ENCODE data around the gene FCHSD2. TPM values are rescaled to one million over a fixed set of nuclear protein-coding genes. Genes with fewer than 3 reads are reported as not detected.

FCHSD2 gene
- total and polyA plus RNA-seq, 2 experiments from 2014 or later, result 9.1 to 19.8 TPM

- DNase-seq, result peak; percentile 14
- in situ Hi-C loops (cut with MboI), result no loop called here
Measured at GRCh38 chr11:72947229-72947628, 194.9 kb downstream of the FCHSD2 start.

GRCh38 chr11:72943664-72944063 is 198.5 kb downstream of the FCHSD2 start:
- TF ChIP-seq EZH2 (IDR thresholded peaks at IDR 0.05; ENCODE audit: insufficient read depth, poor library complexity, severe bottlenecking) (no peak), EZH2phosphoT487 (IDR thresholded peaks at IDR 0.05; ENCODE audit: insufficient read depth, low read depth) (no peak)
- Histone ChIP-seq H3K27me3 (replicated peaks; ENCODE audit: insufficient read depth) (no peaks in the 10 kb centered on the region), H3K9me2 (ENCODE audit: insufficient read depth) (no peaks in the 10 kb centered on the region), H3F3A (ENCODE audit: insufficient read depth) (no peaks in the 10 kb centered on the region), H3K4me3 (no peak overlapping the region), H3K9ac (no peak overlapping the region), H2AFZ (no peak overlapping the region), H3K36me3 (ENCODE audit: low read depth) (no peaks in the 10 kb centered on the region), H3K4me1 (ENCODE audit: insufficient read depth) (no peaks in the 10 kb centered on the region), H4K20me1 (ENCODE audit: insufficient read depth) (no peaks in the 10 kb centered on the region), H3K4me2 (ENCODE audit: unreplicated experiment) (no peak overlapping the region), H3K27ac (no peak overlapping the region), H3K79me2 (ENCODE audit: insufficient read depth) (no peaks in the 10 kb centered on the region), H3K9me3 (ENCODE audit: low read depth) (no peaks in the 10 kb centered on the region)
- in situ Hi-C loops (cut with MboI), result no loop called here
- DNase-seq, result no peak
- 70 to 77% methylated on average over 1 of the region's 1 CpG for WGBS, 2 experiments (ENCODE audit: low coverage in 1 of 2, low lambda C conversion rate in 2 of 2, missing lambda C conversion rate in 2 of 2)

More at GRCh38 chr11:72947229-72947628, 194.9 kb downstream of the FCHSD2 start:
- no peaks in the 10 kb centered on the region for H3F3A ChIP-seq (ENCODE audit: insufficient read depth)
- H3K27ac ChIP-seq, result no peak overlapping the region
- H3K9me2 ChIP-seq (ENCODE audit: insufficient read depth), result no peaks in the 10 kb centered on the region
- no peaks in the 10 kb centered on the region for H3K36me3 ChIP-seq (ENCODE audit: low read depth)
- H3K4me1 ChIP-seq (ENCODE audit: insufficient read depth), result no peaks in the 10 kb centered on the region
- H4K20me1 ChIP-seq (ENCODE audit: insufficient read depth), result no peaks in the 10 kb centered on the region
- H3K9ac ChIP-seq, result no peak overlapping the region
- H3K4me2 ChIP-seq (ENCODE audit: unreplicated experiment), result no peak overlapping the region
- TF ChIP-seq EZH2phosphoT487 (IDR thresholded peaks at IDR 0.05; ENCODE audit: insufficient read depth, low read depth) (no peak), EZH2 (IDR thresholded peaks at IDR 0.05; ENCODE audit: insufficient read depth, poor library complexity, severe bottlenecking) (no peak)
- H3K79me2 ChIP-seq (ENCODE audit: insufficient read depth), result no peaks in the 10 kb centered on the region
- H3K4me3 ChIP-seq, result no peak overlapping the region
- H3K9me3 ChIP-seq (ENCODE audit: low read depth), result no peaks in the 10 kb centered on the region
- no peak overlapping the region for H2AFZ ChIP-seq
- H3K27me3 ChIP-seq (replicated peaks; ENCODE audit: insufficient read depth), result no peaks in the 10 kb centered on the region
- WGBS, 2 experiments (ENCODE audit: low coverage in 1 of 2, low lambda C conversion rate in 2 of 2, missing lambda C conversion rate in 2 of 2), result 84 to 88% methylated on average over 1 of the region's 1 CpG

GRCh38 chr11:72940417-72940816 is 201.7 kb downstream of the FCHSD2 start:
- H3K4me1 ChIP-seq (ENCODE audit: insufficient read depth), result no peaks in the 10 kb centered on the region
- H4K20me1 ChIP-seq (ENCODE audit: insufficient read depth), result no peaks in the 10 kb centered on the region
- no peak overlapping the region for H3K9ac ChIP-seq
- H3F3A ChIP-seq (ENCODE audit: insufficient read depth), result no peaks in the 10 kb centered on the region
- no peaks in the 10 kb centered on the region for H3K9me3 ChIP-seq (ENCODE audit: low read depth)
- no peaks in the 10 kb centered on the region for H3K36me3 ChIP-seq (ENCODE audit: low read depth)
- H3K79me2 ChIP-seq (ENCODE audit: insufficient read depth), result no peaks in the 10 kb centered on the region
- no peak overlapping the region for H2AFZ ChIP-seq
- H3K9me2 ChIP-seq (ENCODE audit: insufficient read depth), result no peaks in the 10 kb centered on the region
- H3K27ac ChIP-seq, result no peak overlapping the region
- no peak for DNase-seq
- TF ChIP-seq EZH2 (IDR thresholded peaks at IDR 0.05; ENCODE audit: insufficient read depth, poor library complexity, severe bottlenecking), result no peak
- TF ChIP-seq EZH2phosphoT487 (IDR thresholded peaks at IDR 0.05; ENCODE audit: insufficient read depth, low read depth), result no peak
- WGBS, 2 experiments (ENCODE audit: low coverage in 1 of 2, low lambda C conversion rate in 2 of 2, missing lambda C conversion rate in 2 of 2), result 91 to 95% methylated on average over 9 of the region's 9 CpGs
- no peak overlapping the region for H3K4me3 ChIP-seq
- no peaks in the 10 kb centered on the region for H3K27me3 ChIP-seq (replicated peaks; ENCODE audit: insufficient read depth)
- H3K4me2 ChIP-seq (ENCODE audit: unreplicated experiment), result no peak overlapping the region
- in situ Hi-C loops (cut with MboI), result no loop called here

- no peaks in the 10 kb centered on the region for H3K9me3 ChIP-seq (ENCODE audit: low read depth)
- H3K27me3 ChIP-seq (replicated peaks; ENCODE audit: insufficient read depth), result no peaks in the 10 kb centered on the region
- H3K27ac ChIP-seq, result no peak overlapping the region
- no peaks in the 10 kb centered on the region for H3K9me2 ChIP-seq (ENCODE audit: insufficient read depth)
- no peaks in the 10 kb centered on the region for H3K79me2 ChIP-seq (ENCODE audit: insufficient read depth)
- H4K20me1 ChIP-seq (ENCODE audit: insufficient read depth), result no peaks in the 10 kb centered on the region
- no peak overlapping the region for H2AFZ ChIP-seq
- H3K9ac ChIP-seq, result no peak overlapping the region
- H3K36me3 ChIP-seq (ENCODE audit: low read depth), result no peaks in the 10 kb centered on the region
- no peak for DNase-seq
- H3K4me3 ChIP-seq, result no peak overlapping the region
- H3F3A ChIP-seq (ENCODE audit: insufficient read depth), result no peaks in the 10 kb centered on the region
- in situ Hi-C loops (cut with MboI), result no loop called here
- H3K4me1 ChIP-seq (ENCODE audit: insufficient read depth), result no peaks in the 10 kb centered on the region
- H3K4me2 ChIP-seq (ENCODE audit: unreplicated experiment), result no peak overlapping the region
- 94 to 97% methylated on average over 2 of the region's 2 CpGs for WGBS, 2 experiments (ENCODE audit: low coverage in 1 of 2, low lambda C conversion rate in 2 of 2, missing lambda C conversion rate in 2 of 2)
- TF ChIP-seq EZH2phosphoT487 (IDR thresholded peaks at IDR 0.05; ENCODE audit: insufficient read depth, low read depth), result no peak
- TF ChIP-seq EZH2 (IDR thresholded peaks at IDR 0.05; ENCODE audit: insufficient read depth, poor library complexity, severe bottlenecking), result no peak
Measured at GRCh38 chr11:72939031-72939430, 203.1 kb downstream of the FCHSD2 start.

GRCh38 chr11:72937439-72937838 is 204.7 kb downstream of the FCHSD2 start:
- Histone ChIP-seq H3K4me3 (no peak overlapping the region), H4K20me1 (ENCODE audit: insufficient read depth) (no peaks in the 10 kb centered on the region), H3K9me2 (ENCODE audit: insufficient read depth) (no peaks in the 10 kb centered on the region), H3K79me2 (ENCODE audit: insufficient read depth) (no peaks in the 10 kb centered on the region), H3F3A (ENCODE audit: insufficient read depth) (peaks cover 6% of the 10 kb centered on the region), H3K4me1 (ENCODE audit: insufficient read depth) (peaks cover 3% of the 10 kb centered on the region), H3K9me3 (ENCODE audit: low read depth) (no peaks in the 10 kb centered on the region), H3K27ac (no peak overlapping the region), H3K4me2 (ENCODE audit: unreplicated experiment) (no peak overlapping the region), H3K27me3 (replicated peaks; ENCODE audit: insufficient read depth) (no peaks in the 10 kb centered on the region), H3K9ac (no peak overlapping the region), H3K36me3 (ENCODE audit: low read depth) (no peaks in the 10 kb centered on the region), H2AFZ (no peak overlapping the region)
- no peak for DNase-seq
- TF ChIP-seq EZH2 (IDR thresholded peaks at IDR 0.05; ENCODE audit: insufficient read depth, poor library complexity, severe bottlenecking), result no peak
- TF ChIP-seq EZH2phosphoT487 (IDR thresholded peaks at IDR 0.05; ENCODE audit: insufficient read depth, low read depth), result no peak
- in situ Hi-C loops (cut with MboI), result no loop called here
- 89 to 91% methylated on average over 4 of the region's 4 CpGs for WGBS, 2 experiments (ENCODE audit: low coverage in 1 of 2, low lambda C conversion rate in 2 of 2, missing lambda C conversion rate in 2 of 2)

Measured in GM23248 (cell line).